ENCODE measurements around the gene INKA2.

Gene INKA2

DNA sequence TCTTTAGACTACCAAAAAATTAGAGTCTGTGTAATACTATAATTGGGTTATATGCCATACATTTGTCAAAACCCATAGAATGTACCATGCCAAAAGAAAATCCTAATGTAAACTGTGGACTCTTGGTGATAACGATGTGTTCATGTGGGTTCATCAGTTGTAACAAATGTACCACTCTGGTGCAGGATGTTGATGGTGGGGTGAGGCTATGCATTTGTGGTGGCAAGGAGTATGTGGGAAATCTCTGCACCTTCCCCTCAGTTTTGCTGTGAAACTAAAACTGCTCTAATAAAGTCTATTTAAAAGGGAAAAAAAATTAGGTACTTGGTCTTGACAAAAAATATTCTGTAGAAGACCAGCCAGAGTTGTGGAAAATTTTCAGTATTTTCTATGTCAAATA is 43.4 kb downstream of the INKA2 start:
- DNase-seq, result no peak

- DNase-seq, result no peak
These were observed 47.3 kb downstream of the INKA2 start for GRCh38 chr1:111691886-111692285.

DNA sequence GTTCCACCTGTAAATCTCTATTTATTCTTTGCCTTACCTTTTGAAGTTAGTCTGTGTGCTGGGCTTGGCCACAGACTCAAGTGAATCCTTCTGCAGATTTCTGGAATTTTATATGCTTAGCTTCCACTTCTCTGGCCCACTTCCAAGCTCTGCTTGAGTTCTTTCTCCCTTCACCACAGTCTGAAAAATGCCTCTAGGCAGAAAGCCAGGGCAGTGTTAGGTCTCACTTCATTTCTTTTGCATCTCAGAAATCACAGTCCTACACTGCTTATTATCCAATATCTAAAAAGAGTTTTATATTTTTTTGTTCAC is 48.9 kb downstream of the INKA2 start:
- DNase-seq, result no peak

Data from CD4-positive, alpha-beta T cell treated with Interleukin-1 beta for 1 hour (primary cell).